Esophagus muscularis mucosa (tissue), 4 donors: ENCODE results near the gene NPHP1. TPM values are rescaled to one million over a fixed set of nuclear protein-coding genes. Genes with fewer than 3 reads are reported as not detected.

Experiments
- DNase-seq: peaks from one replicate; pipeline ENCODE4 v3.0.0-alpha.2; 2017; ENCODE audit errors: extremely low spot score
- H3K27ac ChIP-seq, 4 donors: fragments of 200-600 bp; sonication (generic); replicated peaks in 1 of 4; 1 replicate in 3 of 4; 2 replicates in 1 of 4; pipeline ENCODE4 v1.5.1; 2016 to 2019; ENCODE audit warnings: mild to moderate bottlenecking in 1 of 4
- H3K27me3 ChIP-seq, 4 donors: fragments of 200-600 bp; sonication (generic); one replicate each; pipeline versions ENCODE4 v1.5.1 to v1.6.0; 2016 to 2019
- H3K36me3 ChIP-seq, 4 donors: fragments of 200-600 bp; sonication (generic); one replicate each; pipeline ENCODE4 v1.5.1; 2016 to 2019
- H3K4me1 ChIP-seq, 4 donors: fragments of 200-600 bp; sonication (generic); one replicate each; pipeline ENCODE4 v1.5.1; 2016 to 2019
- H3K4me3 ChIP-seq, 4 donors: fragments of 200-600 bp; sonication (generic); 1 replicate in 2 of 4; 2 replicates in 2 of 4; pipeline ENCODE4 v1.5.1; 2016 to 2019; ENCODE audit warnings: mild to moderate bottlenecking in 4 of 4, moderate library complexity in 1 of 4
- H3K9me3 ChIP-seq, 4 donors: fragments of 200-600 bp; sonication (generic); 1 replicate in 3 of 4; 2 replicates in 1 of 4; pipeline ENCODE4 v1.5.1; 2016 to 2019
- CTCF ChIP-seq, 3 experiments: fragments of 200-600 bp in 2 of 3; fragments of 450-650 bp in 1 of 3; sonication (generic) in 2 of 3; IDR thresholded peaks; one replicate each; pipeline ENCODE4 v1.5.1; 2017 to 2019; ENCODE audit warnings: antibody characterized with exemption in 3 of 3, mild to moderate bottlenecking in 2 of 3, moderate library complexity in 1 of 3
- EP300 ChIP-seq: sonication (generic); formaldehyde crosslinking; IDR thresholded peaks from one replicate; pipeline ENCODE4 v1.6.1; 2017; ENCODE audit warnings: antibody characterized with exemption
- POLR2A ChIP-seq: fragments of 450-650 bp; IDR thresholded peaks from one replicate; pipeline ENCODE4 v1.6.1; 2017; ENCODE audit warnings: antibody characterized with exemption, moderate library complexity, mild to moderate bottlenecking, low read depth
- POLR2AphosphoS5 ChIP-seq, 2 donors: sonication (generic); formaldehyde crosslinking; IDR thresholded peaks; one replicate each; pipeline ENCODE4 v1.6.1; 2017; ENCODE audit warnings: antibody characterized with exemption in 2 of 2
- WGBS: methylation state at CpG from one replicate; pipeline ENCODE4 v1.1.5; 2018; 5-methylcytosine and 5-hydroxymethylcytosine counted together
- intact Hi-C: fragments of 100-400 bp; cut with DNase I; formaldehyde crosslinking; loops from one replicate; pipeline ENCODE4 v1.15.1; 2023
- total RNA-seq, 4 donors: library from RNA; depleted of rRNA; stranded (reverse); fragments of >200 nt; gene quantifications; one replicate each; pipeline versions ENCODE4 v1.1.0 to v1.2.1, GENCODE V29; 2016

NPHP1 gene
- total RNA-seq, 4 donors from 2014 or later = 6.3 to 9.7 (median 7.3) TPM

DNA sequence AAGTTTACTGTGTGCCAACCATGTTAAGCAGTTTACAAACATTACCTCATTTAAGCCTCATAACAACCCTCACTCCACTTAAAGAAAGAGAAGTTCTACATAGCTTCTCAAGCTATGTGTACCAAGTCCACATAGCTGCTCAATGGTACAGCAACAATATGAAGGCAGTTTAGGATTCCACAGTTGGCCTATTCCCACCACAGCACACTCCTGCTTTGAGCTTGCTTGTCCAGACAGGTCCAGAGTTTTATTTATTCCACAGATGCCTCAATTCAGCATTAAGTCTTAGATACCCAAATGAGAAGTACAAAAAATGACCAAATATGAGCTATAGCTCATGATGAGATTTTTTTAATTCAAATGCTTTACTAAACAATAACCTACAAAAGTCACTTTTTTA is 24.8 kb downstream of the NPHP1 start:
- Histone ChIP-seq H3K27me3 (no peaks in the 10 kb centered on the region), H3K27ac (no peak overlapping the region), H3K4me3 (no peak overlapping the region), H3K36me3 (peaks cover 0 to 15% (median 0%) of the 10 kb centered on the region in 4 donors), H3K4me1 (no peaks in the 10 kb centered on the region), H3K9me3 (peaks cover 0 to 16% (median 0%) of the 10 kb centered on the region in 4 donors)
- DNase-seq = no peak
- intact Hi-C loops = no loop called here
- TF ChIP-seq POLR2AphosphoS5 (IDR thresholded peaks at IDR 0.05) (no peak), CTCF (IDR thresholded peaks at IDR 0.05) (no peak), POLR2A (no peak), EP300 (no peak)

DNA sequence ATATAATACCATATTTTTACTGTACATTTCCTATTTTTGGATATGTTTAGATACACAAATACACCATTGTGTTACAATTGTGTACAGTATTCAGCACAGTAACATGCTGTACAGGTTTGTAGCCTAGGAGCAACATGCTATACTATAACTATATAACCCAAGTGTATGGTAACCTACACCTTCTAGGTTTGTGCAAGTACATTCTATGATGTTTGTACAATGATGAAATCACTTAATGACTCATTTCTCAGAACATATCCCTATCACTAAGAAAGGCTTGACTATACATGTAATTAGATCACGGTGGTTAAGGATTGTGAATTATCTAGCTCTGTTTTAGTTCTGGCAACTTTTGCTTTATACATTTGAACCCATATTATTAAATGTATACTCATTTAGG is 31.3 kb downstream of the NPHP1 start:
- no peak for TF ChIP-seq CTCF (IDR thresholded peaks at IDR 0.05)
- TF ChIP-seq EP300 = no peak
- no peak for TF ChIP-seq POLR2A
- no peak for TF ChIP-seq POLR2AphosphoS5 (IDR thresholded peaks at IDR 0.05)
- intact Hi-C loops = no loop called here
- H3K27ac ChIP-seq = no peak overlapping the region
- H3K36me3 ChIP-seq = peaks cover 0 to 12% (median 0%) of the 10 kb centered on the region in 4 donors
- no peaks in the 10 kb centered on the region for H3K4me1 ChIP-seq
- no peak overlapping the region for H3K4me3 ChIP-seq
- 86% methylated on average over 1 of the region's 1 CpG for WGBS
- H3K9me3 ChIP-seq = no peaks in the 10 kb centered on the region
- no peaks in the 10 kb centered on the region for H3K27me3 ChIP-seq
- no peak for DNase-seq

GRCh38 chr2:110172506-110172905 is 32.3 kb downstream of the NPHP1 start:
- 94% methylated on average over 6 of the region's 6 CpGs for WGBS
- H3K36me3 ChIP-seq = peaks cover 0 to 6% (median 0%) of the 10 kb centered on the region in 4 donors
- H3K9me3 ChIP-seq = no peaks in the 10 kb centered on the region
- H3K27ac ChIP-seq = no peak overlapping the region
- no peak for TF ChIP-seq CTCF (IDR thresholded peaks at IDR 0.05)
- no peak for TF ChIP-seq POLR2AphosphoS5 (IDR thresholded peaks at IDR 0.05)
- TF ChIP-seq EP300 = no peak
- no peak for TF ChIP-seq POLR2A
- no peak overlapping the region for H3K4me3 ChIP-seq
- DNase-seq = no peak
- intact Hi-C loops = no loop called here
- H3K27me3 ChIP-seq = no peaks in the 10 kb centered on the region
- H3K4me1 ChIP-seq = no peaks in the 10 kb centered on the region

DNA sequence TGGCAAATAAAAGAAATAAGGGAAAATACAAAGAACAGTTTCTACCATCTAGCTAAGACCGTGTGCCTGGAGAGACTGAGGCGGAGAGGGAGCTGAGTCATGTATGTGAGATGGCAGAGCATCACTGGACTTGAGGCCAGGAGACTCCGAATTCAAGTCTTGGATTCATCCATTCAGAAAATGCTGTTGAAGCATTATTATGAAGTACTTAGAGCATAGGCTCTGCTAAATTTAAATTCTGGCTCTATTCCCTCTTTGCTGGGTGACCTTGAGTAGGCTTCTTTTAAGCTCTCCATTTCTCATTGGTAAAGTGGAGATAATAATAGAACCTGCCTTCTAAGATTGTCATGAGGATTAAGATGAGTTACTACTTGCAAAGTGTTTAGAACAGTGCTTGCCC is 34.7 kb downstream of the NPHP1 start:
- TF ChIP-seq EP300 (no peak), POLR2A (no peak), POLR2AphosphoS5 (IDR thresholded peaks at IDR 0.05) (no peak), CTCF (IDR thresholded peaks at IDR 0.05) (no peak)
- Histone ChIP-seq H3K9me3 (no peaks in the 10 kb centered on the region), H3K36me3 (no peaks in the 10 kb centered on the region), H3K27me3 (no peaks in the 10 kb centered on the region), H3K4me3 (no peak overlapping the region), H3K4me1 (no peaks in the 10 kb centered on the region), H3K27ac (no peak overlapping the region)
- no peak for DNase-seq
- WGBS = 87% methylated on average over 3 of the region's 3 CpGs
- intact Hi-C loops = no loop called here

- intact Hi-C loops = no loop called here
- 81% methylated on average over 5 of the region's 5 CpGs for WGBS
- H3K4me3 ChIP-seq = no peak overlapping the region
- no peaks in the 10 kb centered on the region for H3K27me3 ChIP-seq
- TF ChIP-seq POLR2A (no peak), CTCF (IDR thresholded peaks at IDR 0.05) (no peak), EP300 (no peak), POLR2AphosphoS5 (IDR thresholded peaks at IDR 0.05) (no peak)
- no peaks in the 10 kb centered on the region for H3K4me1 ChIP-seq
- no peaks in the 10 kb centered on the region for H3K9me3 ChIP-seq
- no peak overlapping the region for H3K27ac ChIP-seq
- no peak for DNase-seq
- peaks cover 0 to 18% (median 7%) of the 10 kb centered on the region in 4 donors for H3K36me3 ChIP-seq
Observed at GRCh38 chr2:110167326-110168000, 37.4 kb downstream of the NPHP1 start.
